Loucy (cell line): ENCODE data around the gene PRKCE.

Experiments
- H2AFZ ChIP-seq: fragments of 200-600 bp; sonication (generic); 2 replicates; pipeline ENCODE4 v1.6.0; 2016; ENCODE audit warnings: antibody characterized with exemption, mild to moderate bottlenecking, low read length, moderate library complexity
- H3F3A ChIP-seq: fragments of 200-600 bp; 2 replicates; pipeline ENCODE4 v1.6.0; 2016; ENCODE audit warnings: antibody characterized with exemption, low read depth, mild to moderate bottlenecking
- H3K27me3 ChIP-seq: fragments of 200-600 bp; sonication (generic); 2 replicates; pipeline ENCODE4 v1.6.1; 2014; ENCODE audit warnings: low read length, mild to moderate bottlenecking; ENCODE audit not compliant: insufficient read depth, poor library complexity, severe bottlenecking
- H3K36me3 ChIP-seq: fragments of 200-600 bp; sonication (generic); 2 replicates; pipeline ENCODE4 v1.6.1; 2016; ENCODE audit warnings: low read length; ENCODE audit not compliant: insufficient read depth
- H3K4me1 ChIP-seq: fragments of 200-600 bp; sonication (generic); 2 replicates; pipeline ENCODE4 v1.5.1; 2014; ENCODE audit warnings: low read length, mild to moderate bottlenecking; ENCODE audit not compliant: insufficient read depth, poor library complexity, severe bottlenecking
- H3K4me2 ChIP-seq: fragments of 200-600 bp; sonication (generic); 2 replicates; pipeline ENCODE4 v1.6.0; 2014; ENCODE audit warnings: antibody characterized with exemption, low read length, low read depth, mild to moderate bottlenecking; ENCODE audit not compliant: poor library complexity, severe bottlenecking
- H3K4me3 ChIP-seq: fragments of 200-600 bp; sonication (generic); 2 replicates; pipeline ENCODE4 v1.5.1; 2014; ENCODE audit warnings: low read length, mild to moderate bottlenecking, mixed read lengths; ENCODE audit not compliant: poor library complexity, severe bottlenecking
- H3K79me2 ChIP-seq: fragments of 200-600 bp; sonication (generic); 2 replicates; pipeline ENCODE4 v1.6.1; 2014; ENCODE audit warnings: low read length; ENCODE audit not compliant: insufficient read depth
- H3K9ac ChIP-seq: fragments of 200-600 bp; sonication (generic); 2 replicates; pipeline ENCODE4 v1.6.0; 2014; ENCODE audit warnings: mild to moderate bottlenecking, low read depth, low read length, moderate library complexity; ENCODE audit not compliant: poor library complexity, severe bottlenecking
- H3K9me2 ChIP-seq: fragments of 200-600 bp; sonication (generic); replicated peaks from 2 replicates; pipeline ENCODE4 v1.6.1; 2016; ENCODE audit warnings: low read depth, low read length, mixed read lengths
- H3K9me3 ChIP-seq: fragments of 200-600 bp; sonication (generic); 2 replicates; pipeline ENCODE4 v1.6.1; 2014; ENCODE audit warnings: mild to moderate bottlenecking, antibody characterized with exemption, low read length, low read depth; ENCODE audit not compliant: insufficient read depth
- H4K20me1 ChIP-seq: fragments of 200-600 bp; sonication (generic); 2 replicates; pipeline ENCODE4 v1.6.0; 2014; ENCODE audit warnings: antibody characterized with exemption, low read length, mild to moderate bottlenecking; ENCODE audit not compliant: insufficient read depth, poor library complexity, severe bottlenecking
- CTCF ChIP-seq: fragments of 200-600 bp; sonication (generic); conservative IDR thresholded peaks from 2 replicates; pipeline ENCODE4 v1.5.1; 2014; ENCODE audit warnings: mild to moderate bottlenecking, antibody characterized with exemption, low read length
- EZH2phosphoT487 ChIP-seq: fragments of 200-600 bp; IDR thresholded peaks from 2 replicates; pipeline ENCODE4 v1.6.1; 2018; ENCODE audit warnings: antibody characterized with exemption, mild to moderate bottlenecking, moderate library complexity, borderline replicate concordance

Gene PRKCE

GRCh38 chr2:45891719-45892424, 240.4 kb downstream of the PRKCE start:
- no peaks in the 10 kb centered on the region for H3K36me3 ChIP-seq
- no peak overlapping the region for H3K4me2 ChIP-seq
- peaks cover 54% of the 10 kb centered on the region for H3K79me2 ChIP-seq
- H3K4me1 ChIP-seq = peaks cover 76% of the 10 kb centered on the region
- no peak overlapping the region for H2AFZ ChIP-seq
- no peak overlapping the region for H3K9ac ChIP-seq
- no peaks in the 10 kb centered on the region for H3K9me3 ChIP-seq
- no peaks in the 10 kb centered on the region for H3K9me2 ChIP-seq
- H3K27me3 ChIP-seq = no peaks in the 10 kb centered on the region
- no peaks in the 10 kb centered on the region for H4K20me1 ChIP-seq
- 0 out of 2 replicates have a peak, but pooled peaks cover 2% of the 10 kb centered on the region for H3F3A ChIP-seq
- TF ChIP-seq CTCF (no peak), EZH2phosphoT487 (no peak)
- no peak overlapping the region for H3K4me3 ChIP-seq

- Histone ChIP-seq H3K4me1 (peaks cover 75% of the 10 kb centered on the region), H3K79me2 (peaks cover 54% of the 10 kb centered on the region), H3K36me3 (no peaks in the 10 kb centered on the region), H3K4me2 (no peak overlapping the region), H3K9ac (no peak overlapping the region), H3K4me3 (no peak overlapping the region), H3K9me3 (no peaks in the 10 kb centered on the region), H3K9me2 (no peaks in the 10 kb centered on the region), H3F3A (no peaks in the 10 kb centered on the region), H3K27me3 (no peaks in the 10 kb centered on the region), H4K20me1 (no peaks in the 10 kb centered on the region), H2AFZ (no peak overlapping the region)
- TF ChIP-seq CTCF = no peak
- TF ChIP-seq EZH2phosphoT487 = no peak
Measured at GRCh38 chr2:45892425-45892745, 240.9 kb downstream of the PRKCE start.

GRCh38 chr2:45892757-45893156, 241.3 kb downstream of the PRKCE start:
- no peak overlapping the region for H3K4me2 ChIP-seq
- no peak for TF ChIP-seq CTCF
- H3K4me3 ChIP-seq = no peak overlapping the region

More at GRCh38 chr2:45892757-45893156, 241.3 kb downstream of the PRKCE start:
- H2AFZ ChIP-seq = no peak overlapping the region
- H3F3A ChIP-seq = no peaks in the 10 kb centered on the region
- no peaks in the 10 kb centered on the region for H4K20me1 ChIP-seq
- no peak overlapping the region for H3K9ac ChIP-seq
- no peaks in the 10 kb centered on the region for H3K9me2 ChIP-seq
- H3K9me3 ChIP-seq = no peaks in the 10 kb centered on the region
- peaks cover 75% of the 10 kb centered on the region for H3K4me1 ChIP-seq
- H3K79me2 ChIP-seq = peaks cover 53% of the 10 kb centered on the region
- no peaks in the 10 kb centered on the region for H3K27me3 ChIP-seq
- H3K36me3 ChIP-seq = no peaks in the 10 kb centered on the region
